HepG2 (cell line): Measurements from ENCODE around the gene C3orf70. TPM values are rescaled to one million over a fixed set of nuclear protein-coding genes. Genes with fewer than 3 reads are reported as not detected.

ENCODE experiments used
- ATF3 ChIP-seq: sonication (generic); formaldehyde crosslinking; IDR thresholded peaks from 2 replicates; pipeline ENCODE4 v1.4.0; 2020; ENCODE audit warnings: missing genetic modification reagents
- FOXK1 ChIP-seq: sonication (generic); formaldehyde crosslinking; IDR thresholded peaks from 2 replicates; pipeline ENCODE4 v1.4.0; 2020; ENCODE audit warnings: low read depth, missing genetic modification reagents, borderline replicate concordance
- GABPA ChIP-seq, 2 experiments: IDR thresholded peaks; 2 replicates each; pipeline ENCODE4 v1.6.1; 2011 to 2016; ENCODE audit warnings: low read depth in 2 of 2, low read length in 1 of 2, missing biosample characterization in 1 of 2, missing genetic modification characterization in 1 of 2
- HNF4G ChIP-seq, 2 experiments: sonication (generic) in 1 of 2; formaldehyde crosslinking in 1 of 2; IDR thresholded peaks; 2 replicates each; pipeline versions ENCODE4 v1.4.0 to v1.6.1; 2011 to 2020; ENCODE audit warnings: borderline replicate concordance in 2 of 2, low read depth in 2 of 2, mild to moderate bottlenecking in 2 of 2, low read length in 1 of 2, missing genetic modification reagents in 1 of 2, moderate library complexity in 1 of 2
- RBFOX2 ChIP-seq: fragments of 200-400 bp; formaldehyde crosslinking; IDR thresholded peaks from 2 replicates; pipeline ENCODE4 v1.6.1; 2017; ENCODE audit warnings: low read depth, mild to moderate bottlenecking, low read length
- RBM39 ChIP-seq: fragments of 200-400 bp; formaldehyde crosslinking; IDR thresholded peaks from one replicate; pipeline ENCODE4 v1.6.1; 2018; ENCODE audit warnings: antibody characterized with exemption, mild to moderate bottlenecking, low read depth, low read length; ENCODE audit not compliant: poor library complexity, severe bottlenecking
- RFXANK ChIP-seq: IDR thresholded peaks from 2 replicates; pipeline ENCODE4 v1.6.1; 2016
- SAFB2 ChIP-seq: sonication (generic); formaldehyde crosslinking; IDR thresholded peaks from 2 replicates; pipeline ENCODE4 v1.5.1; 2020; ENCODE audit warnings: missing genetic modification reagents, low read depth, mild to moderate bottlenecking, borderline replicate concordance
- SRSF1 ChIP-seq: fragments of 200-400 bp; formaldehyde crosslinking; optimal IDR thresholded peaks from 2 replicates; pipeline ENCODE3; 2017; ENCODE audit warnings: mild to moderate bottlenecking, low read depth, low read length, moderate library complexity
- SRY ChIP-seq: sonication (generic); formaldehyde crosslinking; IDR thresholded peaks from 2 replicates; pipeline ENCODE4 v1.8.0; 2022; ENCODE audit warnings: mild to moderate bottlenecking, missing genetic modification reagents
- XRCC5 ChIP-seq: fragments of 200-400 bp; formaldehyde crosslinking; optimal IDR thresholded peaks from 2 replicates; pipeline ENCODE3; 2017; ENCODE audit warnings: mild to moderate bottlenecking, low read length
- ZIK1 ChIP-seq: sonication (generic); formaldehyde crosslinking; IDR thresholded peaks from 2 replicates; pipeline ENCODE4 v1.5.0; 2020; ENCODE audit warnings: mild to moderate bottlenecking, low read depth, missing genetic modification reagents, borderline replicate concordance
- ZMYM4 ChIP-seq: sonication (generic); formaldehyde crosslinking; IDR thresholded peaks from 2 replicates; pipeline ENCODE4 v1.8.1; 2023; ENCODE audit warnings: mild to moderate bottlenecking, missing genetic modification reagents
- ZNF124 ChIP-seq: sonication (generic); formaldehyde crosslinking; IDR thresholded peaks from 2 replicates; pipeline ENCODE4 v1.4.0; 2020; ENCODE audit warnings: missing genetic modification reagents
- ZNF563 ChIP-seq: sonication (generic); formaldehyde crosslinking; IDR thresholded peaks from 2 replicates; pipeline ENCODE4 v1.8.0; 2022; ENCODE audit warnings: mild to moderate bottlenecking, moderate library complexity, missing genetic modification reagents
- ZNF644 ChIP-seq: IDR thresholded peaks from 2 replicates; pipeline ENCODE4 v1.6.1; 2016; ENCODE audit warnings: low read depth
- polyA plus RNA-seq, 8 experiments: library from polyadenylated mRNA; depleted of rRNA in 3 of 8; stranded (reverse) in 7 of 8; unstranded in 1 of 8; fragments of >200 nt; fragmentation: Illumina TruSeq in 4 of 8; extraction: Trizol in 4 of 8; gene quantifications; 2 replicates each; pipeline versions ENCODE4 v1.2.1 to v1.2.3, GENCODE V29; 2011 to 2016; ENCODE audit warnings: low read depth in 4 of 8, missing spikeins in 1 of 8, mixed read lengths in 1 of 8; ENCODE audit not compliant: insufficient read depth in 1 of 8
- total RNA-seq, 5 experiments: library from RNA; depleted of rRNA; stranded (reverse); fragments of >200 nt; fragmentation: Illumina TruSeq; extraction: Trizol; gene quantifications; 2 replicates each; pipeline ENCODE4 v1.2.3, GENCODE V29; 2016; ENCODE audit warnings: low read depth in 1 of 5
- TF ChIP-seq, protein P1 (sequence below): sonication (generic); formaldehyde crosslinking; IDR thresholded peaks from 2 replicates; pipeline ENCODE4 v1.8.1; 2022; ENCODE audit warnings: low read depth, mild to moderate bottlenecking, missing genetic modification reagents
- TF ChIP-seq, protein P2 (sequence below): sonication (generic); formaldehyde crosslinking; IDR thresholded peaks from 2 replicates; pipeline ENCODE4 v1.9.0; 2022; ENCODE audit warnings: low read depth, missing genetic modification reagents
- TF ChIP-seq, protein P3 (sequence below): sonication (generic); formaldehyde crosslinking; IDR thresholded peaks from 2 replicates; pipeline ENCODE4 v1.4.0; 2020; ENCODE audit warnings: missing genetic modification reagents, borderline replicate concordance

The C3orf70 gene
- total and polyA plus RNA-seq, 2 of the 13 experiments (the other 11 are each of a cell fraction or from before 2014, with no cell fraction given): 0.79 to 2.4 TPM

DNA sequence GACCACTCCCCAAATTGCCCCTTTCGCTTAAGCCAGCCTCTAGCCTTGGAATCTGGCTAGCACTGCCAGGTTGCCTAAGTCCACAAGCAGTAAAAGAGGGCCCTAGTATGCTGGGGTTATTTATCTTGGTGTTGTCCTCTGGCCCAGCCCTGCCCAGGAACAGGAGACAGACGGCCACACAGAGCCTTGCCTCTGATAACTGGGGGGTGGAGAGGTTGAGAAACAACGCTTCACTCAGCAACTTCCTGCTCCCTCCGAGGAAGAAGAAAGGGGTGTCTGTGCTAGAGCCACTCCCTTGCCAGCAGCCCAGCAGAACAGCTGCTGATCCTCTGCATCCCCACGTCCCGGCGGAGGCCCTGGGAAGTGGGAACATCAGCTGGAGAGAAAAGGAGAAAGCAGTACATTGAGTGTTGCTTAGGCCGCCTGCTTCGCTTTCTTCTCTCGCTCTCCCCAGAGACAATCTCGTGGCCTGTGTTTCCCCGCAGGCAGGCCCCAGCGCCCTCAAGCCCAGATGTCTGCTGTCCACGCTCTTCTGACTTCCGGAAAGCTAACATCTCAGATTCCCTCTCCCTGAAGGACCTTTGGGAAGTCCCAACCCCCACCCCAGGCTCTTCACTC lies 22.6 kb upstream of the C3orf70 start (continued):
- TF ChIP-seq, protein P1, sequence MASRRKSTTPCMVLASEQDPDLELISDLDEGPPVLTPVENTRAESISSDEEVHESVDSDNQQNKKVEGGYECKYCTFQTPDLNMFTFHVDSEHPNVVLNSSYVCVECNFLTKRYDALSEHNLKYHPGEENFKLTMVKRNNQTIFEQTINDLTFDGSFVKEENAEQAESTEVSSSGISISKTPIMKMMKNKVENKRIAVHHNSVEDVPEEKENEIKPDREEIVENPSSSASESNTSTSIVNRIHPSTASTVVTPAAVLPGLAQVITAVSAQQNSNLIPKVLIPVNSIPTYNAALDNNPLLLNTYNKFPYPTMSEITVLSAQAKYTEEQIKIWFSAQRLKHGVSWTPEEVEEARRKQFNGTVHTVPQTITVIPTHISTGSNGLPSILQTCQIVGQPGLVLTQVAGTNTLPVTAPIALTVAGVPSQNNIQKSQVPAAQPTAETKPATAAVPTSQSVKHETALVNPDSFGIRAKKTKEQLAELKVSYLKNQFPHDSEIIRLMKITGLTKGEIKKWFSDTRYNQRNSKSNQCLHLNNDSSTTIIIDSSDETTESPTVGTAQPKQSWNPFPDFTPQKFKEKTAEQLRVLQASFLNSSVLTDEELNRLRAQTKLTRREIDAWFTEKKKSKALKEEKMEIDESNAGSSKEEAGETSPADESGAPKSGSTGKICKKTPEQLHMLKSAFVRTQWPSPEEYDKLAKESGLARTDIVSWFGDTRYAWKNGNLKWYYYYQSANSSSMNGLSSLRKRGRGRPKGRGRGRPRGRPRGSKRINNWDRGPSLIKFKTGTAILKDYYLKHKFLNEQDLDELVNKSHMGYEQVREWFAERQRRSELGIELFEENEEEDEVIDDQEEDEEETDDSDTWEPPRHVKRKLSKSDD (CRISPR knock-in tag): 0 out of 2 replicates have a peak, but pooled peaks have one; percentile 47
- TF ChIP-seq ZIK1 (CRISPR knock-in tag) (no peak), RBFOX2 (peak; percentile 73), XRCC5 (peak; percentile 90), FOXK1 (CRISPR knock-in tag) (peak; percentile 35; the same call in 1 of the 2 replicates), ZMYM4 (peak; percentile 39; the same call in 1 of the 2 replicates), SAFB2 (CRISPR knock-in tag) (peak; percentile 46; the same call in 1 of the 2 replicates), HNF4G (IDR thresholded peaks at IDR 0.05; ENCODE audit: borderline replicate concordance, low read depth, low read length) (no peak), HNF4G (CRISPR knock-in tag; IDR thresholded peaks at IDR 0.05; ENCODE audit: borderline replicate concordance, low read depth) (no peak), RFXANK (CRISPR knock-in tag) (no peak), ZNF644 (CRISPR knock-in tag) (peak; percentile 36; the same call in 1 of the 2 replicates), ZNF563 (CRISPR knock-in tag) (0 out of 2 replicates have a peak, but pooled peaks have one; percentile 57), SRSF1 (no peak), ATF3 (no peak), SRY (CRISPR knock-in tag) (peak; percentile 42; the same call in 1 of the 2 replicates), ZNF124 (CRISPR knock-in tag) (peak; percentile 49; the same call in 1 of the 2 replicates), GABPA (IDR thresholded peaks at IDR 0.05; ENCODE audit: low read depth, low read length) (0 out of 2 replicates have a peak, but pooled peaks have one; percentile 4), GABPA (CRISPR knock-in tag; IDR thresholded peaks at IDR 0.05; ENCODE audit: low read depth) (peak; percentile 59), RBM39 (peak; percentile 33)
- TF ChIP-seq, protein P2, sequence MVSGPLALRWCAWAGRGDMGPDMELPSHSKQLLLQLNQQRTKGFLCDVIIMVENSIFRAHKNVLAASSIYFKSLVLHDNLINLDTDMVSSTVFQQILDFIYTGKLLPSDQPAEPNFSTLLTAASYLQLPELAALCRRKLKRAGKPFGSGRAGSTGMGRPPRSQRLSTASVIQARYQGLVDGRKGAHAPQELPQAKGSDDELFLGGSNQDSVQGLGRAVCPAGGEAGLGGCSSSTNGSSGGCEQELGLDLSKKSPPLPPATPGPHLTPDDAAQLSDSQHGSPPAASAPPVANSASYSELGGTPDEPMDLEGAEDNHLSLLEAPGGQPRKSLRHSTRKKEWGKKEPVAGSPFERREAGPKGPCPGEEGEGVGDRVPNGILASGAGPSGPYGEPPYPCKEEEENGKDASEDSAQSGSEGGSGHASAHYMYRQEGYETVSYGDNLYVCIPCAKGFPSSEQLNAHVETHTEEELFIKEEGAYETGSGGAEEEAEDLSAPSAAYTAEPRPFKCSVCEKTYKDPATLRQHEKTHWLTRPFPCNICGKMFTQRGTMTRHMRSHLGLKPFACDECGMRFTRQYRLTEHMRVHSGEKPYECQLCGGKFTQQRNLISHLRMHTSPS (CRISPR knock-in tag): peak; percentile 37; the same call in 1 of the 2 replicates
- TF ChIP-seq, protein P3, sequence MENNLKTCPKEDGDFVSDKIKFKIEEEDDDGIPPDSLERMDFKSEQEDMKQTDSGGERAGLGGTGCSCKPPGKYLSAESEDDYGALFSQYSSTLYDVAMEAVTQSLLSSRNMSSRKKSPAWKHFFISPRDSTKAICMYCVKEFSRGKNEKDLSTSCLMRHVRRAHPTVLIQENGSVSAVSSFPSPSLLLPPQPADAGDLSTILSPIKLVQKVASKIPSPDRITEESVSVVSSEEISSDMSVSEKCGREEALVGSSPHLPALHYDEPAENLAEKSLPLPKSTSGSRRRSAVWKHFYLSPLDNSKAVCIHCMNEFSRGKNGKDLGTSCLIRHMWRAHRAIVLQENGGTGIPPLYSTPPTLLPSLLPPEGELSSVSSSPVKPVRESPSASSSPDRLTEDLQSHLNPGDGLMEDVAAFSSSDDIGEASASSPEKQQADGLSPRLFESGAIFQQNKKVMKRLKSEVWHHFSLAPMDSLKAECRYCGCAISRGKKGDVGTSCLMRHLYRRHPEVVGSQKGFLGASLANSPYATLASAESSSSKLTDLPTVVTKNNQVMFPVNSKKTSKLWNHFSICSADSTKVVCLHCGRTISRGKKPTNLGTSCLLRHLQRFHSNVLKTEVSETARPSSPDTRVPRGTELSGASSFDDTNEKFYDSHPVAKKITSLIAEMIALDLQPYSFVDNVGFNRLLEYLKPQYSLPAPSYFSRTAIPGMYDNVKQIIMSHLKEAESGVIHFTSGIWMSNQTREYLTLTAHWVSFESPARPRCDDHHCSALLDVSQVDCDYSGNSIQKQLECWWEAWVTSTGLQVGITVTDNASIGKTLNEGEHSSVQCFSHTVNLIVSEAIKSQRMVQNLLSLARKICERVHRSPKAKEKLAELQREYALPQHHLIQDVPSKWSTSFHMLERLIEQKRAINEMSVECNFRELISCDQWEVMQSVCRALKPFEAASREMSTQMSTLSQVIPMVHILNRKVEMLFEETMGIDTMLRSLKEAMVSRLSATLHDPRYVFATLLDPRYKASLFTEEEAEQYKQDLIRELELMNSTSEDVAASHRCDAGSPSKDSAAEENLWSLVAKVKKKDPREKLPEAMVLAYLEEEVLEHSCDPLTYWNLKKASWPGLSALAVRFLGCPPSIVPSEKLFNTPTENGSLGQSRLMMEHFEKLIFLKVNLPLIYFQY: 0 out of 2 replicates have a peak, but pooled peaks have one; percentile 28
